Astrocyte of the spinal cord (primary cell): ENCODE measurements around the gene PDXP.
"Not testable (repeated sequence)": the region's sequence is repeated elsewhere in the genome, so short reads cannot be mapped to it uniquely, and the experiment has no call there.

Source experiments
- DNase-seq: peaks from one replicate; pipeline ENCODE4 v3.0.0; 2011; ENCODE audit warnings: low read depth, low spot score
- H3K4me3 ChIP-seq: 2 replicates; pipeline ENCODE4 v1.5.1; 2011; ENCODE audit warnings: low read depth, mild to moderate bottlenecking, low read length, moderate library complexity
- in situ Hi-C: cut with HindIII; loops from 2 replicates; pipeline ENCODE4 v1.10.0; 2017; ENCODE audit warnings: low sequenced_read_pairs
- TF ChIP-seq, protein P1 (sequence below): IDR thresholded peaks from 2 replicates; pipeline ENCODE4 v1.5.1; 2012; ENCODE audit warnings: low read depth, mild to moderate bottlenecking, low read length, inconsistent platforms

The PDXP gene, protein sequence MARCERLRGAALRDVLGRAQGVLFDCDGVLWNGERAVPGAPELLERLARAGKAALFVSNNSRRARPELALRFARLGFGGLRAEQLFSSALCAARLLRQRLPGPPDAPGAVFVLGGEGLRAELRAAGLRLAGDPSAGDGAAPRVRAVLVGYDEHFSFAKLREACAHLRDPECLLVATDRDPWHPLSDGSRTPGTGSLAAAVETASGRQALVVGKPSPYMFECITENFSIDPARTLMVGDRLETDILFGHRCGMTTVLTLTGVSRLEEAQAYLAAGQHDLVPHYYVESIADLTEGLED

DNA sequence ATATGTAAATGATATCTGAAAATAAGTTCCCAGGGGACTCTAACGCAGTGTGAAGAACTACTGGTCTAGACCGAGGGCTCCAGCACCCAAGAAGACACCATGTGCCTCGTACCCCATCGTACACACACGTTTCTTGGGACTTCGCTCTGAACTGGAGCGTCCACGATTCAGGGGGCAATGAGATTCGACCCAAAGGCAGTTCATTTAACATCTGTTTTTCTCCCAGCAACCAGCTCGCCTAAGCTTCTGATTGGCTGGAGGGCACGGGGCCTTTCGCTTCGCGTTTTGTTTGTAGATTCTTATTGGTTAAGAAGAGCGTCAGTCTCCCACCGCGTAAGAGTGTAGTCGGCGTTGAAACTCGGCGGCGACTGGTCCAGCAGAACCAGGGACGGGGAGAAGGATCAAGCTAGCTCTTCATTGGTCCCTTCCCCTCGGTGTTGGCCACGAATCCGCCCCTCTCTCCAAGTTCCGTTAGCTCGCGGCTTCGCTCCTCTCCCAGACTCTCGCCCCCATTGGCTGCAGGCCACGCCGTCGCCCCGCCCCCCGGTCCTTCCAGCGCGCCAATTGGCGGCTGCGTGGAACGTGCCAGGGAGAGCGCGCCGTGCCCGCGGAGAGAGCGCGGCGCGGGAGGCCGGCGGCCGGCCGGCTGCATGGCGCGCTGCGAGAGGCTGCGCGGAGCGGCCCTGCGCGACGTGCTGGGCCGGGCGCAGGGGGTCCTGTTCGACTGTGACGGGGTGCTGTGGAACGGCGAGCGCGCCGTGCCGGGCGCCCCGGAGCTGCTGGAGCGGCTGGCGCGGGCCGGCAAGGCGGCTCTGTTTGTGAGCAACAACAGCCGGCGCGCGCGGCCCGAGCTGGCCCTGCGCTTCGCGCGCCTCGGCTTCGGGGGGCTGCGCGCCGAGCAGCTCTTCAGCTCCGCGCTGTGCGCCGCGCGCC, at the start of gene PDXP:
Gene PDXP, plus strand, starts transcription at position 591 of the 933 bp plus-strand sequence. Its CDS starts 60 bp downstream, at position 651.
- H3K4me3 ChIP-seq, result peak within 1 kb of the TSS; percentile 72
- DNase-seq, result peak; percentile 100
- in situ Hi-C loops, result no loop called here
- TF ChIP-seq, protein P1, sequence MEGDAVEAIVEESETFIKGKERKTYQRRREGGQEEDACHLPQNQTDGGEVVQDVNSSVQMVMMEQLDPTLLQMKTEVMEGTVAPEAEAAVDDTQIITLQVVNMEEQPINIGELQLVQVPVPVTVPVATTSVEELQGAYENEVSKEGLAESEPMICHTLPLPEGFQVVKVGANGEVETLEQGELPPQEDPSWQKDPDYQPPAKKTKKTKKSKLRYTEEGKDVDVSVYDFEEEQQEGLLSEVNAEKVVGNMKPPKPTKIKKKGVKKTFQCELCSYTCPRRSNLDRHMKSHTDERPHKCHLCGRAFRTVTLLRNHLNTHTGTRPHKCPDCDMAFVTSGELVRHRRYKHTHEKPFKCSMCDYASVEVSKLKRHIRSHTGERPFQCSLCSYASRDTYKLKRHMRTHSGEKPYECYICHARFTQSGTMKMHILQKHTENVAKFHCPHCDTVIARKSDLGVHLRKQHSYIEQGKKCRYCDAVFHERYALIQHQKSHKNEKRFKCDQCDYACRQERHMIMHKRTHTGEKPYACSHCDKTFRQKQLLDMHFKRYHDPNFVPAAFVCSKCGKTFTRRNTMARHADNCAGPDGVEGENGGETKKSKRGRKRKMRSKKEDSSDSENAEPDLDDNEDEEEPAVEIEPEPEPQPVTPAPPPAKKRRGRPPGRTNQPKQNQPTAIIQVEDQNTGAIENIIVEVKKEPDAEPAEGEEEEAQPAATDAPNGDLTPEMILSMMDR, result no peak

DNA sequence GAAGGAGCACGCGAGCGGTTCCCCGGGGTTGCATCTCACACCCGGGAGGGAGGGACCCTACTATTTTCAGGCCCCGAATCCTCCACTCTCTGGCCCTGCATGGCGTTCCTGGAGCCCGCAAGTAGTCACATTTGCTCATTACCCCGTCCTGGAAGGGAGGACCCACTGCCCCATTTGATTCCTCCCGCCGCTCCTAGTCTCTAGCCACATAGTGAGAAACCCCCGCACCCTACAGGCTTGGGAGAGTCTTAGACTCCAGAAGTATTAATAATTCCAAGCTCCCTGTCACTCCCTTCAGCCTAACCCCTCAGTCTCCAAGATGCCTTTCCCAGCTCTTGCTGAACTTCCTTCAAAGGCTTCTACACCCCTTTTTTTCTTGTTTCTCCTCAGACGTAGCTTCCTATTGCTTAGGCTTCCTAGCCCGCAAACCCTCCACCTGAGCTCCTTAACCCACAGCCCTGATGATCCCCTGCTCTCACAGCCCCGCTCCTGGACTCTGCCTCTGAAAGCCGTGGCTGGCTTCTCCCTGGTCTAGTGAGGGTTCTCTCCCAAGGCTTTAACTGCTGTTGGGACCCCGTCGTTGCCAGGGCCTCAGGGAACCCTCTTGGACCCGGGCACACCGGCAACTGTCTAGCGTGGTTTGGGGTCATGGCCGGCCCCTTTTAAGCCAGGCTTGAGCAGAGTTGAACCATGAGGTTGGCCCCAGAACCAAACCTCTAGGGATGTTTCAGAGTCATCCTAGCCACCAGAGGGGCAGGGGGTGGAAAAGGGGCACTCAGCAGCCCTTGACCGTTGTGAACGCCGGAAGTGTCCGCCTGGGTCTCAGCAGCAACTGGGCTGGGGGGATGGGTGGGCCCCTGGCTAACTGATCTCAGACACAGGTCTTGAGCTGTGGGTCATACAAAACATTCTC, 49.0 kb upstream of the PDXP start:
- no peak for DNase-seq
- H3K4me3 ChIP-seq, result peak overlapping the region; percentile 82
- in situ Hi-C loops, result no loop called here
- TF ChIP-seq, protein P1, result no peak

DNA sequence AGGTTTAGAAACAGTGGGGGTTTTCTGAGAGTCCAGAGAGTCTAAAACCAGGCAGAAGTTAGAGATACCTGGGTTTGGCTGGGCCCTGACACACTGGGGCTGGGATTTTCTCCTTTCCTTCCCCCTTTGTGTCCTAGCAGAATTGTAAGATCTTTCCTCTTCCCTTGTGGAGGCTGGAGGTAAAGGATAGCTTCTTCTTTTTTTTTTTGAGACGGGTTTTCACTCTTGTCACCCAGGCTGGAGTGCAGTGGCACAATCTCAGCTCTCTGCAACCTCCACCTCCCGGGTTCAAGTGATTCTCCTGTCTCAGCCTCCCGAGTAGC, 48.4 kb upstream of the PDXP start:
- DNase-seq, in situ Hi-C loops: not testable (repeated sequence)
- H3K4me3 ChIP-seq, result peak overlapping the region; percentile 82

DNA sequence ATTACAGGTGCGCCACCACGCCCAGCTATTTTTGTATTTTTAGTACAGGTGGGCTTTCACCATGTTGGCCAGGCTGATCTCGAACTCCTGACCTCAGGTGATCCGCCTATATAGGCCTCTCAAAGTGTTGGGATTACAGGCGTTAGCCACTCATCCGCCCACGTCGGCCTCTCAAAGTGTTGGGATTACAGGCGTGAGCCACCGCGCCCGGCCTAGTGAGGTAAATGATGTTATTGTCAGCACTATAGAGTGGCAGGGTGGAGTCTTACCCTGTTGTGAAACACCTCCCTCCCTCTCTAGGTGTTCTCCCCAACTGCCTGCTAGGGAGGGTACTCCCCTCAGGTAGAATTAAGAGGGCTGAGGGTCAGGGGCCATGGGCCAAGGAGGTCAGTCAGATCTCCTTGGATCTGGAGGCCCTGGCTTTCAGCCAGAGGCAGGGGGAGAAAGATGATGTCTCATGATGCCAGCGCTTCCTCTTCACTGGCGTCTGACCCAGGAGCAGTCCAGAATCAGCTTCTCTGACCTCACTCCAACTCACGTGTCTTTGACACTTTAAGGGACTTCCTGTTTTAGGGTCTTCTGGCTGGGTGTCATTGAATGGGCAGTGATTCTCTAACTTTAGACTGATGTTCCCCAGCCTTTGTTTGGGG, 47.9 kb upstream of the PDXP start:
- in situ Hi-C loops, result no loop called here
- DNase-seq, result no peak
- no peak overlapping the region for H3K4me3 ChIP-seq
- TF ChIP-seq, protein P1, result no peak

DNA sequence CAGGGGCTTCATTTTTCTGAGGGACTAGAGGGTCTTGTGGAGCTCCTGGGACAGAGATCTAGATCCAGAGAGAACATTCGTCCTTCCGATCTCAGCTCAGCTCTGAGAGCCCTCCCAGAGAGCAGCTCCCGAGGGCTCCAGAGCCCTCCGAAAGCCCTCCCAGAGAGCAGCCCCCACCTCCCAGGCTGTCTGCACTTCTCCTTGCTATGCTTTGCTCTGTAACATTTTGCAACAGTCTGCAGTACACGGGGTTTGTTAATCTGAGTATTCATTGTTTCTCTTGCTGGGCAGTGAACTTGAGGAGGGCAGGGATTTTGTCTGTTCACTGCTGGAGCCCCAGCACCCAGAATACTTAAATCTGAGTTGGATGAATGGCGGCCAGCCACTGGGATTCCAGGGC, 47.3 kb upstream of the PDXP start:
- TF ChIP-seq, protein P1, result no peak
- in situ Hi-C loops, result no loop called here
- H3K4me3 ChIP-seq, result no peak overlapping the region
- no peak for DNase-seq

DNA sequence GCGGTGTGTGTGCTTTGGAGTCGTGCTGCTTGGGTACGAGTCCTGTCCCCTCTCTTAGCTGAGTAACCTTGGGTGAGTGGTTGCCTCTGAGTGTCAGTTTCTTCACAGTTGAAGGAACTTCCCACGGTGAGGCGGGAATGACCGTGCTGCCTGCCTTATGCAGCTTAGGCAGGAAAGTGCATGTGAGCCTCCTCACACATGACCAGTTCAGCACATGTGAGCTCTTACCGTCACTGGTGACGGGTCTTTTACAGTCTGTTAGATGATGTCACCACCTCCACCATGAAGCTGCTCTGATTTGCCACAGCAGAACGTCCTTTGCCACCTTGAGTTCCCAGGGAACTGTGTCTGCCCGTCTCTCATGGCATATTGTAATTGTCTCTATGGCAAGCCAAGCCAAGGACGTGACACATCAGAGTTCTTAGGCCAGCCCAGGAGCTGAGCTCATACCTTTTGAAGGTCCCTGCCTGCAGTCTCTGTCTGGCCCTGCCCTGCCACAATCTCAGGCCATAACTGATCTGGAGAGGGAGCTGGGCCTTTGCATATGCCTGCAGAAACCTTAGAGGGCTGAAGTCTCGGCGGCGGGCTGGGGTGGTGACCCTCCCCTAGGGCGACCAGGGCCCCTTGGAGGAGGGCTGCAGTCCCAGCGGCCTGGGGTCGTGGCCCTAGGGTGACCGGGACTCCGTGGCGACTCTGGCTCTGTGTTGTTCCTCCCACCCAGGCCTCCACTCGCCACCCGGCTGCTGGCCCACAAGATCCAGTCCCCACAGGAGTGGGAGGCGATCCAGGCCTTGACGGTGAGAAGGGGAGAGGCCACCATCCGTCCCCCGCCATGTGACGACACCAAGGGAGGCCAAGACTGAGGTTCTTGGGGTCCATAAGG, 42.1 kb upstream of the PDXP start:
- TF ChIP-seq, protein P1, result no peak
- DNase-seq, result no peak
- no peak overlapping the region for H3K4me3 ChIP-seq
- in situ Hi-C loops, result no loop called here
